Measurements from ENCODE around the gene CEP55. TPM values are rescaled to one million over a fixed set of nuclear protein-coding genes. Genes with fewer than 3 reads are reported as not detected.

Gene CEP55
- total RNA-seq (2.1 and 19.0 TPM in 2 replicates), polyA plus RNA-seq (16.1 and 51.6 TPM in 2 replicates), polyA minus RNA-seq (ENCODE audit: low replicate concordance) (2.0 and 2.1 TPM in 2 replicates)
- 10.1 and 35.8 TPM in 2 replicates for polyA plus RNA-seq (2012)

DNA sequence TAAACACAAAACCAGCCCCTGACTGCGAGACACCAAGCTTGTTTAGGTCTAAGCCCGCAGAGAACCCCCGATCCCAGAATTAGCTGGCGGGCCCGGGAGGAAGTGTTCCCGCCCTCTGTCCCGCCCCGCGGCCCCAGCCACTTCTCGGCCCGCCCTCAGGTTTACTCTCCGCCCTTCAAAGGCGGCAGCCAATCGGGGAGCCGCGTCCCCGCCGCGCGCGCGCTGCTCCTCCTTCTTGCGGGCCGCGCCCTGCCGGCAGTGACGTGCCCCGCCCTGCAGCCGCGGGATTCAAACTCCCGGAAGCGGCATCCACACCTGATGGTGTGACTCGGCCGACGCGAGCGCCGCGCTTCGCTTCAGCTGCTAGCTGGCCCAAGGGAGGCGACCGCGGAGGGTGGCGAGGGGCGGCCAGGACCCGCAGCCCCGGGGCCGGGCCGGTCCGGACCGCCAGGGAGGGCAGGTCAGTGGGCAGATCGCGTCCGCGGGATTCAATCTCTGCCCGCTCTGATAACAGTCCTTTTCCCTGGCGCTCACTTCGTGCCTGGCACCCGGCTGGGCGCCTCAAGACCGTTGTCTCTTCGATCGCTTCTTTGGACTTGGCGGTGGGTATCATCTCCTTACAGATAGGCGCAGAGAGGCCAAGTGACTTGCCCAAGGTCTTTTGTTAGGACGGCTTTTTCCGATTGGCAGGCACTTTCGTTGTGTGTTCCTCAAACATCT is at the start of gene CEP55:
Gene CEP55 (plus strand): TSS at position 291 of the 720 bp plus-strand sequence. CDS start 3,440 bp downstream, outside the sequence.
- Histone ChIP-seq H3K9me3 (ENCODE audit: control insufficient read depth, insufficient read depth, low read depth, low read length) (no peaks in the 10 kb centered on the region), H3K9ac (ENCODE audit: insufficient read depth, low read length) (peak within 1 kb of the TSS; percentile 67), H4K20me1 (ENCODE audit: control insufficient read depth, extremely low read depth, insufficient read depth, low read length) (no peaks in the 10 kb centered on the region), H2AFZ (ENCODE audit: low read length) (peak within 1 kb of the TSS; percentile 98), H3K4me2 (ENCODE audit: extremely low read depth, insufficient read depth, low read length) (peak within 1 kb of the TSS; percentile 93), H3K79me2 (ENCODE audit: control insufficient read depth, insufficient read depth, low read length) (peaks cover 39% of the 10 kb centered on the region), H3K27me3 (ENCODE audit: control insufficient read depth, insufficient read depth, low read length) (no peaks in the 10 kb centered on the region), H3K4me1 (ENCODE audit: control insufficient read depth, extremely low read depth, insufficient read depth, low read length) (peaks cover 2% of the 10 kb centered on the region), H3K4me3 (replicated peaks in 1 of 4; ENCODE audit: control extremely low read depth in 1 of 4, insufficient read depth in 1 of 4, low read depth in 3 of 4, low read length in 4 of 4) (peak within 1 kb of the TSS; percentile 84 to 94 (median 92)), H3K36me3 (ENCODE audit: control insufficient read depth, insufficient read depth, low read length) (no peaks in the 10 kb centered on the region), H3K27ac (ENCODE audit: insufficient read depth, low read length) (peak within 1 kb of the TSS; percentile 80)
- TF ChIP-seq, protein P1, sequence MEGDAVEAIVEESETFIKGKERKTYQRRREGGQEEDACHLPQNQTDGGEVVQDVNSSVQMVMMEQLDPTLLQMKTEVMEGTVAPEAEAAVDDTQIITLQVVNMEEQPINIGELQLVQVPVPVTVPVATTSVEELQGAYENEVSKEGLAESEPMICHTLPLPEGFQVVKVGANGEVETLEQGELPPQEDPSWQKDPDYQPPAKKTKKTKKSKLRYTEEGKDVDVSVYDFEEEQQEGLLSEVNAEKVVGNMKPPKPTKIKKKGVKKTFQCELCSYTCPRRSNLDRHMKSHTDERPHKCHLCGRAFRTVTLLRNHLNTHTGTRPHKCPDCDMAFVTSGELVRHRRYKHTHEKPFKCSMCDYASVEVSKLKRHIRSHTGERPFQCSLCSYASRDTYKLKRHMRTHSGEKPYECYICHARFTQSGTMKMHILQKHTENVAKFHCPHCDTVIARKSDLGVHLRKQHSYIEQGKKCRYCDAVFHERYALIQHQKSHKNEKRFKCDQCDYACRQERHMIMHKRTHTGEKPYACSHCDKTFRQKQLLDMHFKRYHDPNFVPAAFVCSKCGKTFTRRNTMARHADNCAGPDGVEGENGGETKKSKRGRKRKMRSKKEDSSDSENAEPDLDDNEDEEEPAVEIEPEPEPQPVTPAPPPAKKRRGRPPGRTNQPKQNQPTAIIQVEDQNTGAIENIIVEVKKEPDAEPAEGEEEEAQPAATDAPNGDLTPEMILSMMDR (conservative IDR thresholded peaks at IDR 0.05 in 1 of 2, IDR thresholded peaks at IDR 0.05 in 1 of 2; ENCODE audit: low read depth in 1 of 2, low read length in 2 of 2), result no peak
- no peak for TF ChIP-seq EZH2 (IDR thresholded peaks at IDR 0.05; ENCODE audit: low read length, missing control alignments)
- DNase-seq (ENCODE audit: low read depth in 2 of 2), result peak; percentile 89 to 92

DNA sequence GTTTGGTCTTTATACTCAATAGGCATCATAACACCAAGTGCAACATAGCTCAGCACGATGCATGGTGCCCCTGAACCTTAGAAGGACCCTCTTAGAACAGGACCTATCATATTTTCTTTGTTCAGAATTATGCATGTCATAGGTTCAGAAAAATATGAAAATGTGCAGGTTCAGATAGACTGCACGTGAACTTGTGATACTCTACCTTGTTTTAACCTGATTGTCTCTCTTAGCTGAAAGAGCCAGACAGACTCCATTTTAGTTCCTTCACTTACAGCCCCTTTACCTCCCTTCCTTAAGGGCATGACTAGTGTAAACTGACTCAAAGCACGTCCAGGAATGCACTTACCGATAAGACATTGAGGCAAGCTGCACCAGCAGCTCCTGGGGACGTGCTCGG is 49.4 kb upstream of the CEP55 start:
- H3K36me3 ChIP-seq (ENCODE audit: control insufficient read depth, insufficient read depth, low read length), result peaks cover 22% of the 10 kb centered on the region
- H3K9ac ChIP-seq (ENCODE audit: insufficient read depth, low read length), result no peak overlapping the region
- no peaks in the 10 kb centered on the region for H3K27me3 ChIP-seq (ENCODE audit: control insufficient read depth, insufficient read depth, low read length)

DNA sequence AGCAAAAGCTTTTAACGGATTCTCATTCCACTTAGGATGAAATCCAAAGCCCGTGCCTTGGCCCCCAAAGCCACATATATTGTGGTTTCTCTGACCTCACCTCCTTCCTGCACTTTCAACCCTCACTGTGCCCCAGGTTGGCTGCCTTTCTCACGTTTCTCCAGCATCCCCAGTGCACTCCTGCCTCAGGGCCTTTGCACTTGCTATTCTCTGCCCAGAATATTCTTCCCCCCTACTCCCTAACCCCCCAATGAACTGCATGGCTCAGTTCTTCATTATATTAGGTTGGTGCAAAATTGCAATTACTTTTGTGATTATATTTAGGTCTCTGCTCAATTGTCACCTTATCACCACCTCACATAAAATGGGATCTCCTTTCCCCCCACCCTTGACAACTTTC is 48.4 kb upstream of the CEP55 start:
- TF ChIP-seq, protein P1 (conservative IDR thresholded peaks at IDR 0.05 in 1 of 2, IDR thresholded peaks at IDR 0.05 in 1 of 2; ENCODE audit: low read depth in 1 of 2, low read length in 2 of 2), result no peak
- no peak for TF ChIP-seq EZH2 (IDR thresholded peaks at IDR 0.05; ENCODE audit: low read length, missing control alignments)
- H3K4me1 ChIP-seq (ENCODE audit: control insufficient read depth, extremely low read depth, insufficient read depth, low read length), result peaks cover 24% of the 10 kb centered on the region
- H2AFZ ChIP-seq (ENCODE audit: low read length), result no peak overlapping the region
- no peaks in the 10 kb centered on the region for H3K27me3 ChIP-seq (ENCODE audit: control insufficient read depth, insufficient read depth, low read length)
- H3K36me3 ChIP-seq (ENCODE audit: control insufficient read depth, insufficient read depth, low read length), result peaks cover 22% of the 10 kb centered on the region
- no peak overlapping the region for H3K27ac ChIP-seq (ENCODE audit: insufficient read depth, low read length)
- no peak overlapping the region for H3K4me3 ChIP-seq (replicated peaks in 1 of 4; ENCODE audit: control extremely low read depth in 1 of 4, insufficient read depth in 1 of 4, low read depth in 3 of 4, low read length in 4 of 4)
- DNase-seq (ENCODE audit: low read depth in 2 of 2), result no peak
- H4K20me1 ChIP-seq (ENCODE audit: control insufficient read depth, extremely low read depth, insufficient read depth, low read length), result no peaks in the 10 kb centered on the region
- H3K4me2 ChIP-seq (ENCODE audit: extremely low read depth, insufficient read depth, low read length), result no peak overlapping the region
- H3K79me2 ChIP-seq (ENCODE audit: control insufficient read depth, insufficient read depth, low read length), result peaks cover 51% of the 10 kb centered on the region
- H3K9me3 ChIP-seq (ENCODE audit: control insufficient read depth, insufficient read depth, low read depth, low read length), result no peaks in the 10 kb centered on the region
- H3K9ac ChIP-seq (ENCODE audit: insufficient read depth, low read length), result no peak overlapping the region

More for the DNA sequence above, 49.4 kb upstream of the CEP55 start:
- H3K4me2 ChIP-seq (ENCODE audit: extremely low read depth, insufficient read depth, low read length), result no peak overlapping the region
- H3K4me3 ChIP-seq (replicated peaks in 1 of 4; ENCODE audit: control extremely low read depth in 1 of 4, insufficient read depth in 1 of 4, low read depth in 3 of 4, low read length in 4 of 4), result no peak overlapping the region
- TF ChIP-seq EZH2 (IDR thresholded peaks at IDR 0.05; ENCODE audit: low read length, missing control alignments), result no peak
- TF ChIP-seq, protein P1 (conservative IDR thresholded peaks at IDR 0.05 in 1 of 2, IDR thresholded peaks at IDR 0.05 in 1 of 2; ENCODE audit: low read depth in 1 of 2, low read length in 2 of 2), result no peak
- peaks cover 31% of the 10 kb centered on the region for H3K4me1 ChIP-seq (ENCODE audit: control insufficient read depth, extremely low read depth, insufficient read depth, low read length)
- H3K9me3 ChIP-seq (ENCODE audit: control insufficient read depth, insufficient read depth, low read depth, low read length), result no peaks in the 10 kb centered on the region
- H2AFZ ChIP-seq (ENCODE audit: low read length), result no peak overlapping the region
- DNase-seq (ENCODE audit: low read depth in 2 of 2), result no peak
- H3K27ac ChIP-seq (ENCODE audit: insufficient read depth, low read length), result peak overlapping the region; percentile 95
- peaks cover 59% of the 10 kb centered on the region for H3K79me2 ChIP-seq (ENCODE audit: control insufficient read depth, insufficient read depth, low read length)
- H4K20me1 ChIP-seq (ENCODE audit: control insufficient read depth, extremely low read depth, insufficient read depth, low read length), result no peaks in the 10 kb centered on the region
